HL-60 (cell line): Measurements from ENCODE around the gene DNAL4.

Source experiments
- CTCF ChIP-seq: IDR thresholded peaks from one replicate; pipeline ENCODE4 v1.5.1; 2011; ENCODE audit warnings: low read length, control low read depth, inconsistent platforms; ENCODE audit not compliant: insufficient read depth
- POLR2AphosphoS5 ChIP-seq: IDR thresholded peaks from 2 replicates; pipeline ENCODE4 v1.6.1; 2012; ENCODE audit warnings: low read depth
- TF ChIP-seq, protein P1 (sequence below): IDR thresholded peaks from 2 replicates; pipeline ENCODE4 v1.6.1; 2012; ENCODE audit warnings: low read depth; ENCODE audit not compliant: insufficient replicate concordance

- TF ChIP-seq CTCF (no peak), POLR2AphosphoS5 (no peak)
- TF ChIP-seq, protein P1, sequence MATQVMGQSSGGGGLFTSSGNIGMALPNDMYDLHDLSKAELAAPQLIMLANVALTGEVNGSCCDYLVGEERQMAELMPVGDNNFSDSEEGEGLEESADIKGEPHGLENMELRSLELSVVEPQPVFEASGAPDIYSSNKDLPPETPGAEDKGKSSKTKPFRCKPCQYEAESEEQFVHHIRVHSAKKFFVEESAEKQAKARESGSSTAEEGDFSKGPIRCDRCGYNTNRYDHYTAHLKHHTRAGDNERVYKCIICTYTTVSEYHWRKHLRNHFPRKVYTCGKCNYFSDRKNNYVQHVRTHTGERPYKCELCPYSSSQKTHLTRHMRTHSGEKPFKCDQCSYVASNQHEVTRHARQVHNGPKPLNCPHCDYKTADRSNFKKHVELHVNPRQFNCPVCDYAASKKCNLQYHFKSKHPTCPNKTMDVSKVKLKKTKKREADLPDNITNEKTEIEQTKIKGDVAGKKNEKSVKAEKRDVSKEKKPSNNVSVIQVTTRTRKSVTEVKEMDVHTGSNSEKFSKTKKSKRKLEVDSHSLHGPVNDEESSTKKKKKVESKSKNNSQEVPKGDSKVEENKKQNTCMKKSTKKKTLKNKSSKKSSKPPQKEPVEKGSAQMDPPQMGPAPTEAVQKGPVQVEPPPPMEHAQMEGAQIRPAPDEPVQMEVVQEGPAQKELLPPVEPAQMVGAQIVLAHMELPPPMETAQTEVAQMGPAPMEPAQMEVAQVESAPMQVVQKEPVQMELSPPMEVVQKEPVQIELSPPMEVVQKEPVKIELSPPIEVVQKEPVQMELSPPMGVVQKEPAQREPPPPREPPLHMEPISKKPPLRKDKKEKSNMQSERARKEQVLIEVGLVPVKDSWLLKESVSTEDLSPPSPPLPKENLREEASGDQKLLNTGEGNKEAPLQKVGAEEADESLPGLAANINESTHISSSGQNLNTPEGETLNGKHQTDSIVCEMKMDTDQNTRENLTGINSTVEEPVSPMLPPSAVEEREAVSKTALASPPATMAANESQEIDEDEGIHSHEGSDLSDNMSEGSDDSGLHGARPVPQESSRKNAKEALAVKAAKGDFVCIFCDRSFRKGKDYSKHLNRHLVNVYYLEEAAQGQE: no peak
These were observed 42.0 kb upstream of the DNAL4 start for GRCh38 chr22:38835888-38836301.
